HL-60 (cell line): ENCODE measurements around the gene PI3.

Experiments used
- DNase-seq, 2 experiments: peaks; one replicate each; pipeline ENCODE4 v3.0.0-alpha.2; 2010 to 2020; ENCODE audit warnings: low read depth in 1 of 2, low spot score in 1 of 2
- H3K27ac ChIP-seq: fragments of 250-450 bp; sonication (Bioruptor Pico); replicated peaks from 2 replicates; pipeline ENCODE4 v1.5.1; 2020; ENCODE audit warnings: mild to moderate bottlenecking, moderate library complexity
- H3K27me3 ChIP-seq: fragments of 250-450 bp; sonication (Bioruptor Pico); 2 replicates; pipeline ENCODE4 v1.5.1; 2021; ENCODE audit warnings: mild to moderate bottlenecking, moderate library complexity; ENCODE audit not compliant: insufficient read depth, poor library complexity, severe bottlenecking
- H3K4me3 ChIP-seq: replicated peaks from 2 replicates; pipeline ENCODE4 v1.5.1; 2011; ENCODE audit warnings: mild to moderate bottlenecking, control low read depth, low read length; ENCODE audit not compliant: insufficient read depth
- CTCF ChIP-seq: IDR thresholded peaks from one replicate; pipeline ENCODE4 v1.5.1; 2011; ENCODE audit warnings: low read length, control low read depth, inconsistent platforms; ENCODE audit not compliant: insufficient read depth
- GABPA ChIP-seq: IDR thresholded peaks from 2 replicates; pipeline ENCODE4 v1.6.1; 2012; ENCODE audit warnings: low read depth
- POLR2AphosphoS5 ChIP-seq: IDR thresholded peaks from 2 replicates; pipeline ENCODE4 v1.6.1; 2012; ENCODE audit warnings: low read depth
- REST ChIP-seq: IDR thresholded peaks from 2 replicates; pipeline ENCODE4 v1.6.1; 2012; ENCODE audit warnings: low read depth; ENCODE audit not compliant: insufficient replicate concordance
- SPI1 ChIP-seq: IDR thresholded peaks from 2 replicates; pipeline ENCODE4 v1.6.1; 2012; ENCODE audit warnings: low read depth, mild to moderate bottlenecking, borderline replicate concordance

PI3 gene

GRCh38 chr20:45189067-45189609 is 14.4 kb downstream of the PI3 start:
- Histone ChIP-seq H3K27me3 (no peaks in the 10 kb centered on the region), H3K4me3 (no peak overlapping the region), H3K27ac (no peak overlapping the region)
- DNase-seq, result no peak
- TF ChIP-seq SPI1 (no peak), REST (no peak), CTCF (no peak), GABPA (no peak), POLR2AphosphoS5 (no peak)

GRCh38 chr20:45189861-45190260 is 15.2 kb downstream of the PI3 start:
- no peaks in the 10 kb centered on the region for H3K27me3 ChIP-seq
- TF ChIP-seq REST (no peak), CTCF (no peak), GABPA (no peak)
- DNase-seq, result no peak
- H3K27ac ChIP-seq, result no peak overlapping the region
- H3K4me3 ChIP-seq, result no peak overlapping the region

GRCh38 chr20:45191926-45192325 is 17.2 kb downstream of the PI3 start:
- no peak overlapping the region for H3K27ac ChIP-seq
- H3K27me3 ChIP-seq, result no peaks in the 10 kb centered on the region
- no peak for DNase-seq
- no peak overlapping the region for H3K4me3 ChIP-seq
- TF ChIP-seq CTCF (no peak), REST (no peak), SPI1 (no peak), GABPA (no peak), POLR2AphosphoS5 (no peak)
